GM19099 (cell line): ENCODE data around the gene MAIP1.

ENCODE experiments used
- POLR2A ChIP-seq: IDR thresholded peaks from 3 replicates; pipeline ENCODE4 v1.6.1; 2011; ENCODE audit warnings: low read depth; ENCODE audit not compliant: insufficient read length; ENCODE audit errors: extremely low read depth

MAIP1 gene

GRCh38 chr2:200000444-200001163 is 45.2 kb downstream of the MAIP1 start:
- TF ChIP-seq POLR2A = no peak

- no peak for TF ChIP-seq POLR2A
These were observed 48.1 kb downstream of the MAIP1 start for GRCh38 chr2:200003444-200003843.

GRCh38 chr2:200005675-200006074 is 50.3 kb downstream of the MAIP1 start:
- no peak for TF ChIP-seq POLR2A

- no peak for TF ChIP-seq POLR2A
These were observed 51.9 kb downstream of the MAIP1 start for GRCh38 chr2:200007306-200007705.

- no peak for TF ChIP-seq POLR2A
These were observed 57.0 kb downstream of the MAIP1 start for GRCh38 chr2:200012401-200012800.
